PC-9 (cell line): Measurements from ENCODE around the gene EXOSC6. TPM values are rescaled to one million over a fixed set of nuclear protein-coding genes. Genes with fewer than 3 reads are reported as not detected.

Experiments
- Bru-seq: library from RNA; stranded (reverse); fragments of 400-500 nt; gene quantifications from one replicate; lab custom pipeline; 2021; lab: Mats Ljungman, UMichigan
- BruChase-seq, 2 experiments: library from RNA; stranded (reverse); fragments of 400-500 nt; gene quantifications; one replicate each; lab custom pipeline; 2021; lab: Mats Ljungman, UMichigan
- BruUV-seq: library from RNA; stranded (reverse); fragments of 400-500 nt; replicated peaks from 2 replicates; lab custom pipeline; 2021; lab: Mats Ljungman, UMichigan
- CTCF ChIA-PET: fragments of 300-600 bp; sonication (Branson Sonifier 250); formaldehyde crosslinking; loops from one replicate; lab custom pipeline; 2022; ENCODE audit warnings: antibody characterized with exemption; lab: Charles Lee
- POLR2A ChIA-PET: fragments of 300-600 bp; sonication (Branson Sonifier 250); formaldehyde crosslinking; loops from one replicate; lab custom pipeline; 2022; ENCODE audit warnings: antibody characterized with exemption; ENCODE audit not compliant: unreplicated experiment; lab: Charles Lee
- DNase-seq, 2 experiments: peaks; one replicate each; pipeline versions ENCODE4 v3.0.0 to v3.0.0-alpha.2; 2015 to 2022; ENCODE audit warnings: mixed read lengths in 1 of 2
- H2AFZ ChIP-seq: fragments of 200-600 bp; sonication (generic); 2 replicates; pipeline ENCODE4 v1.8.1; 2017; ENCODE audit warnings: antibody characterized with exemption
- H3F3A ChIP-seq: fragments of 200-600 bp; sonication (generic); 2 replicates; pipeline ENCODE4 v1.8.1; 2017; ENCODE audit warnings: antibody characterized with exemption, mild to moderate bottlenecking, low read depth; ENCODE audit not compliant: insufficient read depth
- H3K27ac ChIP-seq: fragments of 200-600 bp; sonication (generic); 2 replicates; pipeline ENCODE4 v1.6.1; 2016; ENCODE audit warnings: mixed run types
- H3K27me3 ChIP-seq: fragments of 200-600 bp; sonication (generic); 2 replicates; pipeline ENCODE4 v1.6.1; 2016; ENCODE audit warnings: low read depth, mixed run types; ENCODE audit not compliant: insufficient read depth
- H3K36me3 ChIP-seq: fragments of 200-600 bp; sonication (generic); 2 replicates; pipeline ENCODE4 v1.6.1; 2016; ENCODE audit warnings: low read depth, mixed run types
- H3K4me1 ChIP-seq: fragments of 200-600 bp; sonication (generic); replicated peaks from 2 replicates; pipeline ENCODE4 v1.6.1; 2016; ENCODE audit warnings: mixed run types; ENCODE audit not compliant: insufficient read depth
- H3K4me2 ChIP-seq: fragments of 200-600 bp; sonication (generic); 2 replicates; pipeline ENCODE4 v1.6.1; 2017; ENCODE audit warnings: mixed run types
- H3K4me3 ChIP-seq: fragments of 200-600 bp; sonication (generic); 2 replicates; pipeline ENCODE4 v1.6.1; 2016; ENCODE audit warnings: mixed run types
- H3K79me2 ChIP-seq: fragments of 200-600 bp; sonication (generic); 2 replicates; pipeline ENCODE4 v1.6.1; 2017; ENCODE audit warnings: low read depth, mixed run types
- H3K9me2 ChIP-seq: fragments of 200-600 bp; sonication (generic); 2 replicates; pipeline ENCODE4 v1.8.1; 2017; ENCODE audit warnings: mild to moderate bottlenecking; ENCODE audit not compliant: insufficient read depth
- H3K9me3 ChIP-seq: fragments of 200-600 bp; sonication (generic); 2 replicates; pipeline ENCODE4 v1.8.1; 2016; ENCODE audit warnings: low read depth; ENCODE audit not compliant: insufficient read depth
- H4K20me1 ChIP-seq: fragments of 200-600 bp; sonication (generic); 2 replicates; pipeline ENCODE4 v1.8.1; 2017; ENCODE audit not compliant: insufficient read depth
- CTCF ChIP-seq: fragments of 200-600 bp; sonication (generic); conservative IDR thresholded peaks from 2 replicates; pipeline ENCODE4 v1.6.1; 2017; ENCODE audit warnings: mixed run types, antibody characterized with exemption, mild to moderate bottlenecking, moderate library complexity
- EZH2 ChIP-seq: fragments of 200-600 bp; sonication (generic); IDR thresholded peaks from 2 replicates; pipeline ENCODE4 v1.8.0; 2017; ENCODE audit warnings: antibody characterized with exemption, low read depth
- intact Hi-C: fragments of 100-400 bp; cut with micrococcal nuclease; formaldehyde crosslinking; loops from one replicate; pipeline ENCODE4 v1.10.0; 2022; ENCODE audit not compliant: unreplicated experiment
- long read RNA-seq: library from polyadenylated mRNA; stranded (forward); transcript quantifications from one replicate; pipeline ENCODE4 v2.0.0, GENCODE V29; 2022
- total RNA-seq: library from RNA; stranded (reverse); gene quantifications from 2 replicates; pipeline ENCODE4 v1.2.3, GENCODE V29; 2021

The EXOSC6 gene
- total RNA-seq (16.5 and 17.8 TPM in 2 replicates), Bru-seq, nascent RNA (percentile 88 among the genes with signal in this experiment), BruChase-seq, experiment 1, labeled RNA remaining after a 2-hour chase (percentile 94 among the genes with signal in this experiment), BruChase-seq, experiment 2, labeled RNA remaining after a 6-hour chase (percentile 96 among the genes with signal in this experiment)
- long read RNA-seq, full-length matches to known transcripts: 58 of 59 reads
- long read RNA-seq, partial matches to known transcripts: 0 of 59 reads
- long read RNA-seq, other reads (novel, unspliced or antisense): 1 of 59 reads

DNA sequence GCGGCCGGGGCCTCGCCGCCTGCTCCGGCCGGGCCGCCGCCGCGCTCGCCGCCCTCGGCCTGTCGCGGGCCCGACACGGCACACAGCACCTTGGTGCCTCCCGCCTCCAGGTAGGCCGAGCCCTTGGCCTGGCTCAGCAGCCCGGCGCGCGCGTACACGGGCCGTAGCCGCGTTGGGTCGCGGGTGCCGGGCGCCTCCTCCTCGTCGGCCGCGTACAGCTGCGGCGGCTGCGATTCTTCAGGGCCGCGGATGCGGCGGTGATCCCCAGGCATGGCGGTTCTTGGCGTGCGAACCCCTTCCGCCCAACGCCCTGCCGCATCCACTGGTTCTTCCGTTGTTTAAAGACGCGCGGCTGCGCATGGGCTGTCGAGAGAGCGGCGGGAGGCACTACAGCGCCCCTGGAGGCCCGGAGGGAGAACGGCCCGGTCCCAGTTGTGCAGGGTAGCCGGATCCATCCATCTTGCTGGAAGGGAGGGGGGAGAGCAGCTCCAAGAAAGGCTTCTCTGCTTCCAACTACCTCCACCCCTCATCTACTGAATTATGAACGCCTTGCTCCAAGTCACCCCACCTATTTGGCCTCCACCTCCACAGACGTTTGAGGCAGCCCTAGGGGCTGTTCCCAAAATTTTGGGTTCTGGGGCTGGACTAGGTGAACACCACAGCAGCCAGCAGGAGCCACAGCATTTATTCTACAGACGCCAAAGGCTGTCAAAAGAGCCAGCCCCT lies at the start of gene EXOSC6:
EXOSC6 (minus strand) TSS at position 312 of the 726 bp plus-strand sequence; CDS start at position 272, 40 bp downstream.
- Histone ChIP-seq H2AFZ (peak within 1 kb of the TSS; percentile 74; the same call in 1 of the 2 replicates), H3K4me2 (peak within 1 kb of the TSS; percentile 98), H3F3A (peaks cover 44% of the 10 kb centered on the region), H3K36me3 (peaks cover 25% of the 10 kb centered on the region), H3K4me1 (peaks cover 14% of the 10 kb centered on the region), H3K9me2 (no peaks in the 10 kb centered on the region), H3K9me3 (no peaks in the 10 kb centered on the region), H4K20me1 (peaks cover 44% of the 10 kb centered on the region), H3K79me2 (peaks cover 37% of the 10 kb centered on the region), H3K4me3 (peak within 1 kb of the TSS; percentile 96), H3K27ac (peak within 1 kb of the TSS; percentile 67), H3K27me3 (no peaks in the 10 kb centered on the region)
- intact Hi-C loops: no loop called here
- TF ChIP-seq EZH2 (no peak), CTCF (peak; percentile 83)
- POLR2A ChIA-PET: no interaction called here
- CTCF ChIA-PET: interaction anchor here (0.6 kb wide), 1 partner anchor 1528 kb away, joined by 8 read pairs; no protein-coding TSS in a partner anchor
- peak; percentile 83 to 90 for DNase-seq
- no TSS peak for BruUV-seq

GRCh38 chr16:70301121-70301520 lies 49.4 kb upstream of the EXOSC6 start:
- BruUV-seq: no TSS peak
- Histone ChIP-seq H3K36me3 (peaks cover 19% of the 10 kb centered on the region), H3K27ac (no peak overlapping the region), H3K9me3 (peaks cover 12% of the 10 kb centered on the region; the same call in 1 of the 2 replicates), H4K20me1 (peaks cover 11% of the 10 kb centered on the region), H3K79me2 (peaks cover 70% of the 10 kb centered on the region), H3K4me3 (no peak overlapping the region), H3K9me2 (no peaks in the 10 kb centered on the region), H3K4me2 (no peak overlapping the region; the same call in 1 of the 2 replicates), H3K27me3 (no peaks in the 10 kb centered on the region), H3F3A (peaks cover 26% of the 10 kb centered on the region), H2AFZ (no peak overlapping the region), H3K4me1 (peaks cover 28% of the 10 kb centered on the region)
- TF ChIP-seq CTCF (no peak), EZH2 (no peak)
- intact Hi-C loops: no loop called here
- CTCF ChIA-PET: no interaction called here
- no peak for DNase-seq
- POLR2A ChIA-PET: interaction anchor here (0.8 kb wide), 1 partner anchor 80 kb away, joined by 13 read pairs; no protein-coding TSS in a partner anchor
